CD4-positive, CD25-positive, alpha-beta regulatory T cell (primary cell): ENCODE data around the gene C14orf180. TPM values are rescaled to one million over a fixed set of nuclear protein-coding genes. Genes with fewer than 3 reads are reported as not detected.

Source experiments
- ATAC-seq, 2 donors: fragments of 150-1000 bp; cut with Tn5 transposase; one replicate each; pipeline ENCODE4 v1.10.0; 2021; ENCODE audit warnings: low read depth in 2 of 2, moderate number of reproducible peaks in 2 of 2, moderate library complexity in 1 of 2
- DNase-seq, 3 donors: peaks; one replicate each; pipeline versions ENCODE4 v3.0.0 to v3.0.0-alpha.2; 2012 to 2022; ENCODE audit warnings: mixed read lengths in 1 of 3
- H3K27ac ChIP-seq: one replicate; pipeline ENCODE4 v1.7.0; 2013; ENCODE audit warnings: mild to moderate bottlenecking, low read length; ENCODE audit not compliant: insufficient read depth, poor library complexity, severe bottlenecking
- H3K27me3 ChIP-seq: one replicate; pipeline ENCODE4 v1.7.0; 2013; ENCODE audit warnings: low read length; ENCODE audit not compliant: control insufficient read depth, insufficient read depth
- H3K36me3 ChIP-seq: one replicate; pipeline ENCODE4 v1.7.0; 2013; ENCODE audit warnings: mild to moderate bottlenecking, low read length, moderate library complexity; ENCODE audit not compliant: control insufficient read depth, insufficient read depth
- H3K4me1 ChIP-seq: 2 replicates; pipeline ENCODE4 v1.7.0; 2013; ENCODE audit warnings: mild to moderate bottlenecking, low read length; ENCODE audit not compliant: insufficient read depth, control insufficient read depth, poor library complexity, severe bottlenecking
- H3K4me3 ChIP-seq: one replicate; pipeline ENCODE4 v1.7.0; 2013; ENCODE audit warnings: low read depth, mild to moderate bottlenecking, low read length, moderate library complexity
- H3K9me3 ChIP-seq, 2 experiments: 1 replicate in 1 of 2; 2 replicates in 1 of 2; pipeline ENCODE4 v1.7.0; 2013; ENCODE audit warnings: low read length in 2 of 2, mild to moderate bottlenecking in 1 of 2, moderate library complexity in 1 of 2; ENCODE audit not compliant: control insufficient read depth in 2 of 2
- H3K27ac Mint-ChIP-seq, 3 donors: one replicate each; pipeline ENCODE4 v1.8.0; 2020 to 2022; ENCODE audit warnings: mild to moderate bottlenecking in 3 of 3, mixed read lengths in 3 of 3, moderate library complexity in 2 of 3
- H3K27me3 Mint-ChIP-seq: one replicate; pipeline ENCODE4 v1.8.0; 2022; ENCODE audit warnings: mild to moderate bottlenecking, mixed read lengths
- H3K36me3 Mint-ChIP-seq: one replicate; pipeline ENCODE4 v1.8.0; 2020; ENCODE audit warnings: mixed read lengths
- H3K4me1 Mint-ChIP-seq, 4 donors: one replicate each; pipeline ENCODE4 v1.8.0; 2020 to 2022; ENCODE audit warnings: mixed read lengths in 4 of 4, mild to moderate bottlenecking in 1 of 4
- H3K4me3 Mint-ChIP-seq, 4 donors: one replicate each; pipeline ENCODE4 v1.8.0; 2020 to 2022; ENCODE audit warnings: mild to moderate bottlenecking in 4 of 4, mixed read lengths in 4 of 4, moderate library complexity in 3 of 4
- H3K9me3 Mint-ChIP-seq, 7 donors: one replicate each; pipeline ENCODE4 v1.8.0; 2020 to 2022; ENCODE audit warnings: mixed read lengths in 7 of 7, mild to moderate bottlenecking in 3 of 7, moderate library complexity in 2 of 7
- polyA plus RNA-seq, 4 donors: library from polyadenylated mRNA; unstranded; fragments of 300-500 nt; fragmentation: Illumina TruSeq; gene quantifications; one replicate each; pipeline ENCODE4 v1.2.3, GENCODE V29; 2021
- total RNA-seq: library from RNA; stranded (reverse); gene quantifications from one replicate; pipeline ENCODE4 v1.2.3, GENCODE V29; 2022

The C14orf180 gene
- total and polyA plus RNA-seq, 5 donors from 2014 or later: not detected

DNA sequence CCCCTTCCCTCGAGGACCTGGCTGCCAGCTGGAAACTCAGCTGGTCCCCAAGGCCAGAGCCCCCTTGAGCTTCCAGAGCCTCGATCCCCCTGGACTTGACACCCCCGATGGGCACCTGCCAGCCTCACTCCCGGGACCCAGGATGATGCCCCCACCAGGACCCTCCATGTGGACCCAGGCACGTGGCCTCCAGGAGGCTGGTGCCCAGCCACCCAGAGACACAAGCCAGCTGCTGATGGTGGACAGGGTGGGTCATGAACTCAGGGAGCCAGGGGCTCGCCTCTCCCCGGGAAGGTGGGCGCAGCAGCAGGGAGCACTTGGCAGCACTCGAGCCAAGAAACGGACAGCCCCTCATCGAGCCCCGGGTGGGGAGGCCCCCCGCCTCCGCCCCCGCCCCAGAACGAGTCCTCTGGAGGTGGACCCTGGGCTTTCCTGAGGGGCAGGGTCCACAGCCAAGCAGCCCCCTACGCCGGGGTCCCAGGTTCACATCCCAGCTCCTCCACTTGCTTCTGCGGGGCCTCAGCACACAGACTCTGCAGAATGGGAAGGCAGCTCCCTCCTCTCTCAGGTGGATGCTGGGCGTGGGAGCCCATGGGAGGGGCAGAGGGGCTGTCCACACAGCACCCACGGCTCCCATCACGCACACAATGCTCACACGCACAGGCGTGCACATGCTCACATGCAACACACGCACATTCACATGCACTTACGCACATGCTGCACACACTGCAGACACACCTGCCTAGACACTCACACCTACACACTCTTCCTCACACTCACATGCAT, 12.1 kb downstream of the C14orf180 start:
- H3K27ac ChIP-seq: no peak overlapping the region
- no peaks in the 10 kb centered on the region for H3K9me3 ChIP-seq
- H3K36me3 ChIP-seq: no peaks in the 10 kb centered on the region
- Mint-ChIP-seq H3K4me1 (no peaks in the 10 kb centered on the region), H3K9me3 (no peaks in the 10 kb centered on the region), H3K36me3 (no peaks in the 10 kb centered on the region), H3K27ac (no peak overlapping the region), H3K27me3 (peaks cover 5% of the 10 kb centered on the region), H3K4me3 (no peak overlapping the region)
- H3K4me1 ChIP-seq: no peaks in the 10 kb centered on the region
- no peak overlapping the region for H3K4me3 ChIP-seq
- H3K27me3 ChIP-seq: no peaks in the 10 kb centered on the region
- no peak for DNase-seq
- ATAC-seq: no peak

DNA sequence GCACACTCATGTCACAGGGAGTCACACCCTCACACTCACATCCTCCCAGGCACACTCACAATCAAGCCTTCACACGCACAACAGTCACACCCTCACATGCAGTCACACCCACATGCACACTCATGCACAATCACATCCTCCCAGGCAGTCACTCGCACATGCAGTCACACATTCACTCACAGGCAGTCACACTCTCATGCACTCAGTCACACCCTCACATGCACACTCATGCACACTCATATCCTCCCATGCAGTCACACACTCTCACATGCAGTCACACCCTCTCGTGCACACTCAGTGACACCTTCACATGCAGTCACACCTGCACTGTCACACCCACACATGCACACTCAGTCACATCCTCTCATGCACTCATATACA, 12.7 kb downstream of the C14orf180 start:
- Histone ChIP-seq H3K4me1 (no peaks in the 10 kb centered on the region), H3K36me3 (no peaks in the 10 kb centered on the region), H3K27me3 (no peaks in the 10 kb centered on the region), H3K4me3 (no peak overlapping the region), H3K9me3 (no peaks in the 10 kb centered on the region), H3K27ac (no peak overlapping the region)
- Mint-ChIP-seq H3K27ac (peak overlapping the region in 1 of 3 donors; percentile 84), H3K4me1 (no peaks in the 10 kb centered on the region), H3K36me3 (no peaks in the 10 kb centered on the region), H3K27me3 (peaks cover 5% of the 10 kb centered on the region), H3K4me3 (no peak overlapping the region), H3K9me3 (no peaks in the 10 kb centered on the region)
- DNase-seq: no peak
- ATAC-seq: no peak

DNA sequence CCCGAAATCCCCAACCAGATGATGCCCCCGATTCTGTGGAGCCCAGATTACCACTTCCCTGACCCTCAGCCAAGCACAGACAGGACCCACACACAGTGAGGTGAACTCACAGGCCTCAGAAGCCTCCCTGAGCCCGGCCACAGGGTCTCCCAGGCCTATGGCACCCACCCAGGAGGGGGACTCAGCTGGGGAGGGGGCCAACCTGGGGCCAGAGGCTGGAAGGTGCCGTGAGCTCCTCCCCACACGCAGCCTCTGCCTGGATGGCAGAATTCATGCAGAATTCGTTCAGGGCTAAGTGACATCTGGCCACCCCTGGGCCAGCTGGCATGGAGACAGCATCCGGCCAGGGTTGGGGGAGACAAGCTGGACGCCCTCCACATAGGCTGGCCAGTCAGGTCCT, 13.2 kb downstream of the C14orf180 start:
- ATAC-seq (no peak), DNase-seq (no peak)
- no peak overlapping the region for H3K27ac Mint-ChIP-seq
- H3K36me3 ChIP-seq: no peaks in the 10 kb centered on the region
- no peaks in the 10 kb centered on the region for H3K27me3 ChIP-seq
- no peaks in the 10 kb centered on the region for H3K9me3 ChIP-seq
- no peaks in the 10 kb centered on the region for H3K4me1 ChIP-seq
- no peaks in the 10 kb centered on the region for H3K36me3 Mint-ChIP-seq
- H3K27ac ChIP-seq: no peak overlapping the region
- peaks cover 5% of the 10 kb centered on the region for H3K27me3 Mint-ChIP-seq
- H3K4me1 Mint-ChIP-seq: no peaks in the 10 kb centered on the region
- no peaks in the 10 kb centered on the region for H3K9me3 Mint-ChIP-seq
- no peak overlapping the region for H3K4me3 ChIP-seq
- no peak overlapping the region for H3K4me3 Mint-ChIP-seq

DNA sequence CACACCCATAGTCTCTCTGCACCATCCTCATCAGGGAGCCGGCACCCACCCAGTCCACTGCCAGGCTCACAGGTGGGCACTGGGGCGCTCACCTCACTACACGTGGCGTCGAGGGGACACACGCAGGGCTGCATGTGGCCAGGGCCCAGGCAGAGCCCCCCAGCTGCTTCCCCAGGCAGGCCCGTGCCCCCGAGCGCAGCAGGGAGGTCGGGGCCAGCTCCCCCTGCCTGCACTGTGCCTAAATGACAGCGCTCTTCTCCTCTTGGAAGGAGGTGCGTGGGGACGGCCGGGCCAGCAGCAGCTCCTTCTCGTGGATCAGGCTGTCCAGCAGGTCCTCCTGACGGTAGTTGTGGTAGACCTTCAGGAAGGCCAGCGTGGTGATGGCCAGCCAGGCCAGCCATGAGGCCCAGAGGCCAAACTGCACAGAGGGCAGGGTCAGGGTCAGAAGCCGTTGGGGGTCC, 13.7 kb downstream of the C14orf180 start:
- H3K4me3 ChIP-seq: no peak overlapping the region
- no peaks in the 10 kb centered on the region for H3K36me3 Mint-ChIP-seq
- no peaks in the 10 kb centered on the region for H3K4me1 Mint-ChIP-seq
- H3K9me3 ChIP-seq: no peaks in the 10 kb centered on the region
- H3K27ac Mint-ChIP-seq: no peak overlapping the region
- H3K36me3 ChIP-seq: no peaks in the 10 kb centered on the region
- no peaks in the 10 kb centered on the region for H3K9me3 Mint-ChIP-seq
- DNase-seq (no peak), ATAC-seq (no peak)
- H3K4me3 Mint-ChIP-seq: no peak overlapping the region
- H3K27ac ChIP-seq: no peak overlapping the region
- H3K27me3 ChIP-seq: no peaks in the 10 kb centered on the region
- H3K27me3 Mint-ChIP-seq: peaks cover 5% of the 10 kb centered on the region
- H3K4me1 ChIP-seq: no peaks in the 10 kb centered on the region

DNA sequence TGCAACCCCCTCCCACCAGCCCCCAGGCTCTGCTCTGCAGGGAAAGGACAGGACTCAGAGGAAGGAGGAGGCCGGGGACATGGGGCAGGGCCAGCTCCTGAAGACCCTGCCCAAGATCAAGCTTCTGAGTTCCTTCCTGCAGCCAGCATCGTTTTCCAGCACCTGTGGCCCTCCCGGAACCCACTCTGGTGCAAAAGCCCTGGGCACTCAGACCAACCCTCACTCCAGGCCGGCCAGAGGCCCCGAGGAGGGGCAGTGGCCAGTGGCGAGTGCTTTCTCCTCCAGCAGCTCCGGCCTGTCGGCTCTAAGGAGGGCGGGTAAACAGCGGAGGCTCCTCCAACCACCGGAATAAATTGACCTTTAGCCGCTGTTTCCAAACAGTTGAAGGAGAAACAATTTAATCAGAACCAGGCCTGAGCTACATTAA, 14.2 kb downstream of the C14orf180 start:
- Histone ChIP-seq H3K9me3 (no peaks in the 10 kb centered on the region), H3K27me3 (no peaks in the 10 kb centered on the region), H3K4me3 (no peak overlapping the region), H3K36me3 (no peaks in the 10 kb centered on the region), H3K27ac (no peak overlapping the region), H3K4me1 (no peaks in the 10 kb centered on the region)
- no peak overlapping the region for H3K4me3 Mint-ChIP-seq
- H3K9me3 Mint-ChIP-seq: no peaks in the 10 kb centered on the region
- DNase-seq: no peak
- H3K27me3 Mint-ChIP-seq: peaks cover 5% of the 10 kb centered on the region
- ATAC-seq: no peak
- no peaks in the 10 kb centered on the region for H3K4me1 Mint-ChIP-seq
- no peak overlapping the region for H3K27ac Mint-ChIP-seq
- no peaks in the 10 kb centered on the region for H3K36me3 Mint-ChIP-seq

DNA sequence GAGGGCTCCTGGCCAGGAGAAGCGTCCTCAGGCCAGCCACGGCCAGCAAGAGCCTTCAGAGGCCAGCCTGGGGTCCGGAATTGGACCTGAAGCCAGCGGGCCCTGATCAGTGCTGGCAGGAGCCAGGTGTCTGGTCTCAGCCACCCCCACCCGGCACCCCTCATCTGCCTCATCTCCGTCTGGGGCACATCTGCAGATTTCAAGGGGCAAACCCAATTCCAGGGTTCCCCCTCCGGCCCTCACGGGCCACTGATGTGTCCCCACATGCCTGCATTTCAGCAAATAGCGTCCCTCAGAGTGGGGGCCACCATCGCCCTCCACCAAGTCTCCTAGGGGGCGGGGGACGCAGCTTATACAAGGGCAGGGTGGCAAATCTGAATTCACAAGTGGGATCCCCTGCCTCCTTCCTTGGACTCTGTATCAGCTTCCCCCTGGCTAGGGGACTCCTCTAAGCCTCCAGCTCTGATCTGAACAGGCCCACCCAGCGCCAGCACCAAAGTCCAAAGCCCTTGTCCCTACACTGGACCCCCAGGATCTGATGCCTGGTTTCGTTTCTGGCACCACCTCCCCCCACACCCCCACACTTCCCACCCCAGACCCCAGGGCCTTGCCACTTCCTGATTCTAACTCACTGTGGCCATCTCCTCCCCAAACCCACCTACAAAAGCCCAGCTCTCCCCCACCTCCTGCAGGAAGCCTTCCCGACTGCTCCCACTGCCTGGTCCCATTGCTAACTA, 14.9 kb downstream of the C14orf180 start:
- Histone ChIP-seq H3K9me3 (no peaks in the 10 kb centered on the region), H3K4me1 (no peaks in the 10 kb centered on the region), H3K27ac (no peak overlapping the region), H3K27me3 (no peaks in the 10 kb centered on the region), H3K4me3 (no peak overlapping the region), H3K36me3 (no peaks in the 10 kb centered on the region)
- H3K9me3 Mint-ChIP-seq: no peaks in the 10 kb centered on the region
- no peaks in the 10 kb centered on the region for H3K4me1 Mint-ChIP-seq
- H3K36me3 Mint-ChIP-seq: no peaks in the 10 kb centered on the region
- no peak overlapping the region for H3K27ac Mint-ChIP-seq
- DNase-seq (no peak), ATAC-seq (no peak)
- no peak overlapping the region for H3K4me3 Mint-ChIP-seq
- peaks cover 5% of the 10 kb centered on the region for H3K27me3 Mint-ChIP-seq

DNA sequence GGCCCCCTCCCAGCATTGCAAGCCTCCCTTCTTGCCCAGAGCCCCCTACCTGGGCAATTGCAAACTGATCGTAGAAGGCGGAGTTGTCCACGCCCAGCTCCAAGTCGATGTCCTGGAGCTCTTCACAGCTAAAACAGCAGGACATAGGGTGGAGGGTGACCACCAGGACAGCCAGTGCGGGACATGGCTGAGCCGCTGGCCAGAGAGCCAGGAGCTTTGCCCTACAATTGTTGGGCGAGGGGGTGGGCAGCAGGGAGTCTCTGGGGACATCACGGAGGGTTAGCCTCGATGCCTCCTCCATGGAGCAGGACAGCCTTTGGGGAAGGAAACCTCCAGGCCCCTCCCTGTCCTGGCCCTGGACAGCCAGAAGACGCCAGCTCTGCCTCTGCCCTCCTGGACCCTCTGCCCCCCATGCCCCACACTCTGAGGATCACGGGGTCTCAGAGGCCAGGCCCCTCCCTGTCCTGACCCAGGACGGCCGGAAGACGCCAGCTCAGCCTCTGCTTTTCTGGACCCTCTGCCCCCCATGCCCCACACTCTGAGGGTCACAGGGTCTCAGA, 15.6 kb downstream of the C14orf180 start:
- H3K36me3 ChIP-seq: no peaks in the 10 kb centered on the region
- ATAC-seq (no peak), DNase-seq (no peak)
- Mint-ChIP-seq H3K27ac (no peak overlapping the region), H3K4me3 (no peak overlapping the region), H3K4me1 (peaks cover 0 to under 1% (median 0%) of the 10 kb centered on the region in 4 donors), H3K9me3 (no peaks in the 10 kb centered on the region), H3K27me3 (peaks cover 6% of the 10 kb centered on the region), H3K36me3 (no peaks in the 10 kb centered on the region)
- no peaks in the 10 kb centered on the region for H3K27me3 ChIP-seq
- H3K4me3 ChIP-seq: no peak overlapping the region
- no peaks in the 10 kb centered on the region for H3K9me3 ChIP-seq
- no peak overlapping the region for H3K27ac ChIP-seq
- no peaks in the 10 kb centered on the region for H3K4me1 ChIP-seq
